ENCODE results near the gene MORC1.

DNA sequence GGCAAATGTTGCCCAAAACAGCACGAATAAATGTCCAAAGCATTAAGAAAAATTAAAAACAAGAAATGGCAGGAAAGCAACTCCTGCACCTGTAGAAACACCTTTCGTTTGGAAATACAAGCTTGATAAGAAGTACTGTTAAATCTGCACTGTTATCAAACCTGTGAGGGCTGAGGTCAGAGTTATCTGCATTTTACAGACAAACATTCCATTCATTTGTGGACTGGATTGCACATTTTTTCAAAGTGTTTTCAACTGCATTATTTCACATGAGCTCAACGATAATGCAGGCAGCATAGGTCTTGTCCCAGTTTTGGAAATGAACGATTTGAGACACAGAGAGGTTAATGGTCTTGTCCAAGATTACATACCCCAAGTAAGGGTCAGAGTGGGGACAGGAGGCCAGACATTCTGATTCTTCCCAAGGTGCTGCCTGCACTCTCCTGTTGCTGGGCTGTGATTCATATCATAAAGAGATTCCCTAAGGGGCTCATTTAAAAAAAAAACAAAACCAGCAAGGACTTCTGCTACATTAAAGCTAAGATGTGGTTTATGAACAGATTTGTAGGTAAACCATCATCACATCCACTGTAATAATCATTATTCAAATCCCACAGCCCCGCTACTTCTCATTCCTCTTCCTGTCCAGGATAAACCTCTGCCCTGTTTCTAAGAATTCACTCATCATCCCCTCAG lies 177.2 kb downstream of the MORC1 start:
- TF ChIP-seq, protein P1, sequence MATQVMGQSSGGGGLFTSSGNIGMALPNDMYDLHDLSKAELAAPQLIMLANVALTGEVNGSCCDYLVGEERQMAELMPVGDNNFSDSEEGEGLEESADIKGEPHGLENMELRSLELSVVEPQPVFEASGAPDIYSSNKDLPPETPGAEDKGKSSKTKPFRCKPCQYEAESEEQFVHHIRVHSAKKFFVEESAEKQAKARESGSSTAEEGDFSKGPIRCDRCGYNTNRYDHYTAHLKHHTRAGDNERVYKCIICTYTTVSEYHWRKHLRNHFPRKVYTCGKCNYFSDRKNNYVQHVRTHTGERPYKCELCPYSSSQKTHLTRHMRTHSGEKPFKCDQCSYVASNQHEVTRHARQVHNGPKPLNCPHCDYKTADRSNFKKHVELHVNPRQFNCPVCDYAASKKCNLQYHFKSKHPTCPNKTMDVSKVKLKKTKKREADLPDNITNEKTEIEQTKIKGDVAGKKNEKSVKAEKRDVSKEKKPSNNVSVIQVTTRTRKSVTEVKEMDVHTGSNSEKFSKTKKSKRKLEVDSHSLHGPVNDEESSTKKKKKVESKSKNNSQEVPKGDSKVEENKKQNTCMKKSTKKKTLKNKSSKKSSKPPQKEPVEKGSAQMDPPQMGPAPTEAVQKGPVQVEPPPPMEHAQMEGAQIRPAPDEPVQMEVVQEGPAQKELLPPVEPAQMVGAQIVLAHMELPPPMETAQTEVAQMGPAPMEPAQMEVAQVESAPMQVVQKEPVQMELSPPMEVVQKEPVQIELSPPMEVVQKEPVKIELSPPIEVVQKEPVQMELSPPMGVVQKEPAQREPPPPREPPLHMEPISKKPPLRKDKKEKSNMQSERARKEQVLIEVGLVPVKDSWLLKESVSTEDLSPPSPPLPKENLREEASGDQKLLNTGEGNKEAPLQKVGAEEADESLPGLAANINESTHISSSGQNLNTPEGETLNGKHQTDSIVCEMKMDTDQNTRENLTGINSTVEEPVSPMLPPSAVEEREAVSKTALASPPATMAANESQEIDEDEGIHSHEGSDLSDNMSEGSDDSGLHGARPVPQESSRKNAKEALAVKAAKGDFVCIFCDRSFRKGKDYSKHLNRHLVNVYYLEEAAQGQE (IDR thresholded peaks at IDR 0.05; ENCODE audit: insufficient read depth in 1 of 2, low read depth in 2 of 2, low read length in 2 of 2) = no peak
- TF ChIP-seq SIN3A (IDR thresholded peaks at IDR 0.05; ENCODE audit: borderline replicate concordance, insufficient read depth, low read length) (no peak), POLR2AphosphoS5 (IDR thresholded peaks at IDR 0.05; ENCODE audit: low read depth, low read length) (no peak), TAF1 (IDR thresholded peaks at IDR 0.05; ENCODE audit: borderline replicate concordance, insufficient read depth, low read length) (no peak)

Measured in PFSK-1 (cell line).